Mucosa of descending colon (tissue), 3 donors: Measurements from ENCODE around the gene FEM1A. TPM values are rescaled to one million over a fixed set of nuclear protein-coding genes. Genes with fewer than 3 reads are reported as not detected.
"Not testable (repeated sequence)": the region's sequence is repeated elsewhere in the genome, so short reads cannot be mapped to it uniquely, and the experiment has no call there.

Experiments
- ATAC-seq: fragments of 200-7000 bp; cut with Tn5 transposase; one replicate; pipeline ENCODE4 v1.9.1; 2020; ENCODE audit warnings: mild to moderate bottlenecking, moderate library complexity
- DNase-seq, 3 donors: peaks; one replicate each; pipeline ENCODE4 v3.0.0-alpha.2; 2020
- H3K36me3 ChIP-seq: fragments of 200-600 bp; one replicate; pipeline ENCODE4 v1.8.0; 2021; ENCODE audit warnings: low read depth, mild to moderate bottlenecking
- H3K4me1 ChIP-seq: fragments of 200-600 bp; one replicate; pipeline ENCODE4 v1.8.0; 2021; ENCODE audit warnings: low read depth, mild to moderate bottlenecking
- H3K4me3 ChIP-seq: fragments of 200-600 bp; one replicate; pipeline ENCODE4 v1.8.0; 2021; ENCODE audit warnings: mild to moderate bottlenecking
- H3K9me3 ChIP-seq: fragments of 200-600 bp; one replicate; pipeline ENCODE4 v1.8.0; 2021; ENCODE audit warnings: mild to moderate bottlenecking
- CTCF ChIP-seq: fragments of 200-600 bp; IDR thresholded peaks from one replicate; pipeline ENCODE4 v1.8.0; 2022; ENCODE audit warnings: antibody characterized with exemption, mild to moderate bottlenecking
- intact Hi-C, 2 donors: fragments of 100-400 bp; cut with DNase I in 1 of 2; cut with micrococcal nuclease in 1 of 2; formaldehyde crosslinking; loops; one replicate each; pipeline versions ENCODE4 v1.11.0 to v1.11.1; 2022; cut with DNase I, micrococcal nuclease
- total RNA-seq, 3 donors: library from RNA; stranded (reverse); fragmentation: NEBNext Ultra II Directional in 2 of 3; extraction: Animal tissue kit (Norgen Biotek cat#: 25700) in 2 of 3; gene quantifications; one replicate each; pipeline versions ENCODE4 v1.2.1 to v1.2.4, GENCODE V29; 2021 to 2023
- donor health status: DM: no; HTN: no; CAD: no; lungs with moderate emphysema.
- donor health status: DM: no; HTN: no; CAD: no.
- donor health status: DM: no; HTN: yes; CAD: no.

The FEM1A gene
- total RNA-seq, 3 donors from 2014 or later = 10.5 to 15.2 (median 11.4) TPM

GRCh38 chr19:4831304-4831978, 39.9 kb downstream of the FEM1A start, which contains the start of gene TICAM1:
Gene TICAM1, minus strand, starts transcription at chr19:4831712. Its CDS starts 13,335 bp downstream, at chr19:4818377.
- H3K36me3 ChIP-seq = no peaks in the 10 kb centered on the region
- no peaks in the 10 kb centered on the region for H3K9me3 ChIP-seq
- ATAC-seq (peak; percentile 95), DNase-seq (peak; percentile 85 to 91 (median 90))
- H3K4me1 ChIP-seq = peaks cover 19% of the 10 kb centered on the region
- intact Hi-C loops = no loop called here
- H3K4me3 ChIP-seq = peak within 1 kb of the TSS; percentile 90
- TF ChIP-seq CTCF = no peak

GRCh38 chr19:4831979-4832340, 40.4 kb downstream of the FEM1A start:
- H3K36me3 ChIP-seq, H3K9me3 ChIP-seq, intact Hi-C loops, DNase-seq, ATAC-seq: not testable (repeated sequence)
- Histone ChIP-seq H3K4me3 (peak overlapping the region; percentile 90), H3K4me1 (peaks cover 19% of the 10 kb centered on the region)

GRCh38 chr19:4832776-4833175, 41.2 kb downstream of the FEM1A start:
- DNase-seq (no peak), ATAC-seq (no peak)
- no peaks in the 10 kb centered on the region for H3K9me3 ChIP-seq
- TF ChIP-seq CTCF = no peak
- no peaks in the 10 kb centered on the region for H3K36me3 ChIP-seq
- intact Hi-C loops = no loop called here
- H3K4me1 ChIP-seq = peaks cover 19% of the 10 kb centered on the region
- no peak overlapping the region for H3K4me3 ChIP-seq

GRCh38 chr19:4839192-4839591, 47.7 kb downstream of the FEM1A start:
- Histone ChIP-seq H3K4me1 (peaks cover 10% of the 10 kb centered on the region), H3K36me3 (no peaks in the 10 kb centered on the region), H3K9me3 (no peaks in the 10 kb centered on the region), H3K4me3 (no peak overlapping the region)
- no peak for DNase-seq
- no peak for ATAC-seq
- intact Hi-C loops = no loop called here
- no peak for TF ChIP-seq CTCF

- ATAC-seq = no peak
- H3K36me3 ChIP-seq = peaks cover 6% of the 10 kb centered on the region
- intact Hi-C loops = no loop called here
Measured at GRCh38 chr19:4843647-4843965, 52.1 kb downstream of the FEM1A start.

More at GRCh38 chr19:4843647-4843965, 52.1 kb downstream of the FEM1A start:
- Histone ChIP-seq H3K9me3 (no peaks in the 10 kb centered on the region), H3K4me3 (no peak overlapping the region), H3K4me1 (peaks cover 4% of the 10 kb centered on the region)
- TF ChIP-seq CTCF = no peak
- no peak for DNase-seq
